Measurements from ENCODE around the gene PDCD1.

- TF ChIP-seq SMC3 (IDR thresholded peaks at IDR 0.05; ENCODE audit: borderline replicate concordance, low read length): no peak
- TF ChIP-seq CHD2 (IDR thresholded peaks at IDR 0.05; ENCODE audit: borderline replicate concordance, low read depth, low read length): no peak
- TF ChIP-seq NR2F1 (conservative IDR thresholded peaks at IDR 0.05): no peak
- no peak for TF ChIP-seq CTCF (IDR thresholded peaks at IDR 0.05 in 2 of 3, conservative IDR thresholded peaks at IDR 0.05 in 1 of 3; ENCODE audit: control insufficient read depth in 2 of 3, extremely low read depth in 1 of 3, insufficient read depth in 1 of 3, low read depth in 3 of 3, low read length in 3 of 3)
- TF ChIP-seq ATF2 (IDR thresholded peaks at IDR 0.05; ENCODE audit: low read length): no peak
- no peak for TF ChIP-seq USF2 (IDR thresholded peaks at IDR 0.05; ENCODE audit: borderline replicate concordance, low read depth, low read length)
- no peak for TF ChIP-seq POLR2AphosphoS5 (IDR thresholded peaks at IDR 0.05; ENCODE audit: low read length)
Observed at GRCh38 chr2:241887806-241888522, 29.3 kb upstream of the PDCD1 start.
